Endometrial microvascular endothelial cells (primary cell): ENCODE measurements around the gene SNX6. TPM values are rescaled to one million over a fixed set of nuclear protein-coding genes. Genes with fewer than 3 reads are reported as not detected.
"Not testable (repeated sequence)": the region's sequence is repeated elsewhere in the genome, so short reads cannot be mapped to it uniquely, and the experiment has no call there.

ENCODE experiments used
- in situ Hi-C: cut with HindIII; loops from 2 replicates; pipeline ENCODE4 v1.10.0; 2017; ENCODE audit warnings: low sequenced_read_pairs, low pct_unique_long_range_greater_than_20kb; ENCODE audit errors: inconsistent ontology term
- total RNA-seq: library from RNA; depleted of rRNA; stranded (reverse); fragments of >200 nt; gene quantifications from one replicate; pipeline ENCODE4 v1.2.3, GENCODE V29; 2015; ENCODE audit errors: inconsistent ontology term

The SNX6 gene
- 298 TPM for total RNA-seq

DNA sequence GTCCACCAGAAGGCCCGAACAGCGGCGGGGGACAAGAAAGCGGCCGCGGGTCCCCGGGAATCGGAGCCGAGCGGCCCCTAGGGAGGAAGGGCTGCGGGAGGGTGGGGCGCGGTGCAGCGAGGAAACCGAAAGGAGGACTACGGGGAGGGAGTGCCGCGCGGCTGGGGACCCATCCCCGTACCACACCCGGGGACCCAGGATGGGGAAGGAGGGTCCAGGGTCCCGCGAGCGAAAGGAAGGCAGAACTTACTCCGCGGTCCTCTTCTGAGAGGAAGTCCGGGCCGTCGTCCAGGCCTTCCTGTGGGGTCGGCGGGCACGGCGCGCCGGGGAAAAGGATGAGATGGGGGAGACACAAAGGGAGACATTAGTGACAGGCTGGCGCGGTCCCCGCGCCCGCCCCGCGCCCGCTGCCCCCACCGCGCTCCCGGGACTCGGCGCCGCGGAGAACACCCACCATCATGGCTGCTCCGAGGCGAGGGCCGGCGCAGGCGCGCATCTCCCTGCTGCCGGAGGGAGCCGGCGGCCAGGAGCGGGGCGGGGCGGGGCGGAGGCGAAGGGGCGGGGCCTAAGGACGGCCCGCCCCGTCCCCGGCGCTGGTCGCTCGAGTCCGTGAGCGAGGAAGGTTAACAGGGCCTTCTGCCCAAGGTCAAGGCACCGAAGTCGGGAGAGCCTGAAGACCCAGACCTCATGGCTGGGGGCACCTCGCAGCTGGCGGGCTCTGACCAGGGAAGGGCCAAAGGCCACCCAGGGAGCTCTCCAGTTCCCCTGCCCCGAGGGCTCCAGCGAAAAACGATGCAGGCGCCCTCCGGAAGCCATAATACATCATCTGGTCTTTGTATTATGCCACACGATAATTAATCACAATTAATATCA, at the start of gene SNX6:
SNX6 (minus strand) TSS at position 492 of the 873 bp plus-strand sequence; CDS start at position 460, 32 bp downstream.
- in situ Hi-C loops: no loop called here

DNA sequence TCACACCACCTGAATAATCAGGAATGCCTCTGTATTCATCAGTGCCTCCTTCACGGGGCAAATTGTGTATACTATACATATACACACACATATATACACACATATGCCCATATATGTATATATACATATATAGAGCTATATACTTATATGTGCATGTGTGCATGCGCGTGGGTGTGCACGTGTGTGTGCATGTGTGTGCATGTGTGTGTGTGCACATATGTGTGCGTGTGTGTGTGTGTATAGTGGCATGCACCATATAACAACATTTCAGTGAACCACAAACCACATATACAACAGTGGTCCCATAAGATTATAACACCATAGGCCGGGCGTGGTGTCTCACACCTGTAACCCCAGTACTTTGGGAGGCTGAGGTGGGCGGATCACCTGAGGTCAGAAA, 48.8 kb upstream of the SNX6 start:
- in situ Hi-C loops: no loop called here

DNA sequence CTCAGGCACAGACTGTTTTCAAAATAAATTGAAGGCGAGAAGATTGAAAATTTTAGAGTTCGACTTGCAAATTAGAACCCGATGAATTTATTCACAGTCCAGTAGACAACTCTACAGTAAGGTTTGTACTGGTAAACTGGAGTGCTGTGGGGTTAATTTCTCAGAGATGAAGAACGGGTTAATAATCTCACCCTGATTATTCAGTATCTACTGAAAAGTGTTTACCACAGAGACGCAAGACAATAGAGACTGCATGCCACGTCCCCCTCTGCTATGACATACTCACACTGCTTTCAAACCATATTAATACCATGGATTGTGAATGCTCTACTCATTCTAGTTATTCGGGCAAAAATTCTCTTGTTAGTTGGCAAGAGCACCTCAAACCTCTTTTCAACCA, 48.4 kb upstream of the SNX6 start:
- in situ Hi-C loops: no loop called here

DNA sequence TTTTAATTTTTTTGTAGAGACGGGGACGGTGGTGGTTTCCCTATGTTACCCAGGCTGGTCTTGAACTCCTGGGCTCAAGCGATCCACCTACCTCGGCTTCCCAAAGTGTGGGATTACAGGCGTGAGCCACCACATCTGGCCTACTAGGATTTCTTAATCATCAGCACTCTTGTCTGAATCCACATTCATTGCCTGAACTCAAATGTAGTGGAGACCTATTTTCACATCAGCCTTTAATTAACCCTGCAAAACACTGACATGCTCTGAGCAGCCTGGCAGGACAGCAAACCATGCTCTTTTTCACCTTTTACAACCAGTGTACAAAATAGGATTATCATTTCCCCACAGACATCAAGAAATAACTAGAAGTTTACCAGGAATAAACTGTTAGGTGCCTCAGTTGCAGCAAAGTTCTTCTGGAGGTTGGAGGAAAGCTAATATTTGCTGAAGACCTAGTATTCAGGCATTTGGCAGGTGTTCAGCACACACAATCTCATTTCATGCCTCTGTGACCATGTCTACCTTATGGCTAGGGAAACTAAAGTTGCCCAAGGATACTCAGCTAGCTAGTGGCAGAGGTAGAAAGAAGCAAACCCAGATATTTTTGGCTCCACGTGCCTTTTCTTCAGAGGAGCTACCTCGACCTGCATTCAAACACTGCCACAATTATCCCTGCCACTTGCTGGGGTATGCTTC, 46.7 kb upstream of the SNX6 start:
- in situ Hi-C loops: no loop called here

DNA sequence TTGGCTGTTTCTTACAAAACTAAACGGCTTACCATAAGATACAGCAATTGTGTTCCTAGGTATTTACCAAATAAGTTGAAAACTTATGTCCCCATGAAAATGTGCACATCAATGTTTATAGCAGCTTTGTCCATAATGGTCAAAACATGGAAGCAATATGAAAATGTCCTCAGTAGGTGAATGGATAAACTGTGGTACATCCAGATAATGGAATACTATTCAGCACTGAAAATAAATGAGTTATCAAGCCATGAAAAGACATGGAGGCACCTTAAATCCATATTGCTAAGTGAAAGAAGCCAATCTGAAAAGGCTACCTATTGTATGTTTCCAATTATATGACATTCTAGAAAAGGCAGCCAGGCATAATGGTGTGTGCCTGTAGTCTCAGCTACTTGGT, 43.8 kb upstream of the SNX6 start:
- in situ Hi-C loops: no loop called here

DNA sequence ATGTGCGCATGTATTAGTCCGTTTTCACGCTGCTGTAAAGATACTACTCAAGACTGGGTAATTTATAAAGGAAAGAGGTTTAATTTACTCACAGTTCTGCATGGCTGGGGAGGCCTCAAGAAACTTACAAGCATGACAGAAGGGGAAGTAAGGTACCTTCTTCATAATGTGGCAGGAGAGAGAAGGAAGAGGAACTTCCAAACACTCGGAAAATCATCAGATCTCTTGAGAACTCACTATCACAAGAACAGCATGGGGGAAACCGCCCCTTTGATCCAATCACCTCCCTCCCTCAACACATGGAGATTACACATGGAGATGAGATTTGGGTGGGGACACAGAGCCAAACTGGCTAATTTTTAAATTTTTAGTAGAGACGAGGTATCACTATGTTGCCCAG, 41.8 kb upstream of the SNX6 start:
- in situ Hi-C loops: no loop called here

DNA sequence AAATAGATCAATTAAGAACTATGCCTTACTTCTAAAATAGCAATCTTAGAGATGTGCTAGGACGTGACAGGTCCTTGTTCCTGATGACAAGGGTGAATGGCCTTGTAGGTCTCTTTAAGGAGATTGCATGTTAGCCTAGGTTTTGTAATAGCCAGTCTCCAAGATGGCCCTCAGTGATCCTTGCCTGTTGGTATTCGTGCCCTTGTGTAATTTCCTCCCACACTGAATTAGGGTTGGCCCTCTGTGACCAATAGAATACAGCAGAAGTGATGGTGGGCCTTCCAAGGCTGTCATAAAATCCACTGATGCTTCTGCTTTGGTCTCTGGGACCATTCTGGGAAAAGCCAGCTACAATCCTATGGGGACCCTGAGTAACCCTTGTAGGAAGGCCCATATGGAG, 38.2 kb upstream of the SNX6 start:
- in situ Hi-C loops: no loop called here

DNA sequence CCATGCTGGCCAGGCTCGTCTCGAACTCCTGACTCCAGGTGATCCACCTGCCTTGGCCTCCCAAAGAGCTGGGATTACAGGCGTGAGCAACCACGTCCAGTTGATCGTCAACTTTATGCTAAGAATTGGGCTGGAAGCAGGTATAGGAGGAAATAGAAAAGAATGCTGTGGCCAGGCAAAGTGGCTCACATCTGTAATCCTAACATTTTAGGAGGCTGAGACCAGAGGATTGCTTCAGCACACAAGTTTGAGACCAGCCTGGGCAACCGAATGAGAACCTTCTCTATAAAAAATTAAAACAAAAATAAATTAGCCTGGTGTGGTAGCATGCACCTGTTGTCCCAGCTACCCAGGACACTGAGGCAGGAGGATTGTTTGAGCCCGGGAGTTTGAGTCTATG, 37.1 kb upstream of the SNX6 start:
- in situ Hi-C loops: no loop called here

DNA sequence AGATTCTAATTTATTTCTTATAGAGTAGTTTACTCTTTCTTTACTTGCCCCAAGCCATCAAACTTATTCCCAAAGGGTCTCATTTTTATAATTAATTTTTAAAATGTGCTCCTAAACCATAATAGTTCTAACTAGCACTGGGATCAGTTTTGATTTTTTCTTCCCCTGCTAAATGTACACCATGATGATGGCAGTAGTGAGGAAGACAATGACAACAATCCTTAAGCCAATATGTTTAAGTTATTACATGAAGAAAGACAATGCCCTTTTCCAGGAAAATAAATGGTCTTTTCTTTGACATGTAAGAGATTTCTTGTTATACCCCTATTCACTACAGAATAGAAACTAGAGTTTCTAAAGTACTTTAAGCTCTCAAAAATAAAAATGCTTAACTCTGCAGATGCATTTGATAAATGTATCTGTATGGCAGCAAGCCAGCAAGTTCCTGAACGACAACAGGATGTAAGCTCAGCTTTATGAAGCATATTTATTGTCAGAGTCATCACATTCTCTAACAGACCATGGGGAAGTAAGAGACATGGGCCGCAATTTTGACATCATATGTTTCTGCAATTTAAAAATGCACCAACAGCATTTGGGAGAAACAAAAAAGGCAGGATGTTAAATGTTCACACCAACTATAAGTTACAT, 36.0 kb upstream of the SNX6 start:
- in situ Hi-C loops: no loop called here

DNA sequence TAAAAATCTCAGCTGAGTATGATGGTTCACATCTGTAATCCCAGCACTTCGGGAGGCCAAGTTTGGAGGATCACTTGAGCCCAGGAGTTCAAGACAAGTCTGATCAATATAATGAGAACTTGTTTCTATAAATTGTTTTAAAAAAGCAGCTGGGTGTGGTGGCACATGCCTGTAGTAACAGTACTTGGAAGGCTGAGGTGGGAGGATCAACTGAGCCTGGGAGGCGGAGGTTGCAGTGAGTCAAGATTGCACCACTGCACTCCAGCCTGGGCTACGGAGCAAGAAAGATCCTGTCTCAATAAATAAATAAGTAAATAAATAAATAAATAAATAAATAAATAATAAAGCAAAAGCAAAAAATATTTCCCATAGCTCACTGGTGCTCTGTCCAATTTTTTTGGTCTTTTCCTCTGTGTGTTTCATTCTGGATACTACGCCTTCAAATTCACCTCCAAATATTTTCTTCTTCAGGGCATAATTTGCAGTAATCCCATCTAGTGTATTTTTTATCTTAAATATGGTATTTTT, 32.7 kb upstream of the SNX6 start:
- in situ Hi-C loops: no loop called here

DNA sequence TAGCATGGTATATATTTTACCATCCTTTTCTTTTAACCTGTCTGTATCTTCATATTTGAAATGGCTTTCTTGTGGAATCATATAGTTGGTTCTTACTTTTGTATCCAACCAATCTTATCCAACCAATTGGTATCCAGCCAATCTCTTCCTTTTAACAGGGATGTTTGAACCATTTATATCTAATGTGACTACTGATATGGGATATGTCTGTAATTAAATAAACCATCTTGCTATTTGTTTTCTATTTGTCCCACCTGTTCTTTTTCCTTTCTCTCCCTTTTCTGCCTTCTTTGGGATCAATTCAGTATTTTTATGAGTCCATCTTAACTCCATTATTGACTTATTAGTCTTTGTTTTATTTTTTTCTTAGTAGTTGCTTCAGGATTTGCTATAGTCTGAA, 30.8 kb upstream of the SNX6 start:
- in situ Hi-C loops: no loop called here

DNA sequence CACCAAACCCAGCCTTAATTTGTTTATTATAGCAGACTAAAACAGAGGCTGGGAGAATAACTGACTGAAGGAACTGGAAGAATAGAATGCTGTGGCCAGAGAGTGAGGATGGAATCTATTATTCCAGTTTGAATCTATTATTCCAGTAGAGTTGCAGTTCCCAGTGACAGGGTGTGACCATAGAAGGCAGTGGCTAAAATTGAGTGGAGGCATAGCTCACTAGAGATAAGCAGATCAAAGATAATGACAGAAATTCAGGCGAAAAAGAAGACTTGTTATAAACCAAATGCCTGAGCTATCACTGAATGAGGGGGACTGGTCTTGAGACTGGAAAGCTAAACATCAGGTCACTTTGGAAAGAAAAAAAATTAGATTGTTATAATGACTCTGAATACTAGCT, 26.0 kb upstream of the SNX6 start:
- in situ Hi-C loops: no loop called here

DNA sequence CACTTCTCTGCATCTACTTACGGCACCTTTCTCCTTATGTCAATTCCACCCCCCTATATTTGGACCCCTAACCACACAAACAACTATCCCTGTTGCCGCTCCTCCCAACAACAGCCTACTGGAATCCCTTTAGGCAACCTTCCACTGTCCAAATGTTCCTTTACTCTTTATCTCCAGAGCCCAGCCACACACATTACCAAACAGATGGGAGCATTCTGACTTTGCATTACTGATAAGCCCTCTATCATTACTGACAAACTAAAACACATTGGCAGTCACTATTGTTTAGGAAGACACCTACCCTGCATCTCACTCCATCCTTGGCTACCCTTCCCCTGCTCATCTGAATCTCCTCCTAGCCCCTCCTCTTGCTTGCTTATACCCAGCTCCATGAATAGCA, 23.1 kb upstream of the SNX6 start:
- in situ Hi-C loops: not testable (repeated sequence)

DNA sequence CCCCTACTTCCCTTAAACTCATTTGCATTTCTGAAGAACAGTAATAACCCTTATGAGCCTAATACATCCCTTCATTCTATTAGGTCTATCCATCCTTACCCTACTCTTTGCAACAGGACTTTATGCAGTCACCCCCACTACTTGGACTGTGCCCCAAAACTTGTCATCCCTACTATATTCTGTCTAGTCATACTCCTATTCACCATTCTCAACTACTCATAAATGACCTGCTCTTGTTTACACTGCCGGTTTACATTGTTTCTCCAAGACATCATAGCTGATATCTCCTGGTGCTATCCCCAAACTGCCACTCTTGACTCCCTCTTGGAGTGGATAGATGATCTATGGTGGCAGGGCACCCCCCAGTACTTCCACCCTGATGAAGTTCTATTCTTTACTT, 22.4 kb upstream of the SNX6 start:
- in situ Hi-C loops: not testable (repeated sequence)

DNA sequence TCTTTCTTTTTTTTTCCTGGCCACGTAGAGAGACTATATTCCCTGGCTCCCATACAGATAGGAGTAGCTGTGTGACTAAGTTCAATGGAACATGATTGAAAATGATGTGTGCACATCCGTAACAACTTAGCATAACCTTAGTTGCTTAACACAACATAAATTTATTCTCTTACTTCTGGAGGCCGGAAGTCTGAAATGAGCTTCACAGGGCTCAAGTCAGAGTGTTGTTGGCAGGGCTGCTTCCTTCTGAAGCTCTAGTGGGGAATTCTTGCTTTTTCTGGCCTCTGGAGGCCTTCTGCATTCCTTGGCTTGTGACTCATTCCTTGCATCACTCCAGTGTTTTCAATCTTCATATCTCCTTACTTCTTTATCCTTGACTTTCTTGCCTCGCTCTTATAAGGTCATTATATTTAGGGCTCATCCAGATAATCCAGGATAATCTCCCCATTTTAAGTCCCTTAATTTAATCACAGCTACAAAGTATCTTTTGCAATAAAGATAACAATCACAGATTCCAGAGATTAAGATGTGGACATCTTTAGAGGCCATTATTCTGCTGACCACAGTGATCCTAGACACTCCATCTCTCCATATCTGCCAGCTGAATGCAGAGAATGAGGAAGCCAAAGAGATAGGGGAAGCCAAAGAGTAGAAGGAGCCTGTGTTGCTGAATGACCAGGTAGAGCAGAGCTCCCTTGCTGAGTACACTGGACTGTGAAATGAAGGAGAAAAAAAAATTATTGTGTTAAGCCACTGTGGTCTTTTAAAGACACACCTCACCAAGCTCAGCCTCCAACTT, 21.0 kb upstream of the SNX6 start:
- in situ Hi-C loops: no loop called here

DNA sequence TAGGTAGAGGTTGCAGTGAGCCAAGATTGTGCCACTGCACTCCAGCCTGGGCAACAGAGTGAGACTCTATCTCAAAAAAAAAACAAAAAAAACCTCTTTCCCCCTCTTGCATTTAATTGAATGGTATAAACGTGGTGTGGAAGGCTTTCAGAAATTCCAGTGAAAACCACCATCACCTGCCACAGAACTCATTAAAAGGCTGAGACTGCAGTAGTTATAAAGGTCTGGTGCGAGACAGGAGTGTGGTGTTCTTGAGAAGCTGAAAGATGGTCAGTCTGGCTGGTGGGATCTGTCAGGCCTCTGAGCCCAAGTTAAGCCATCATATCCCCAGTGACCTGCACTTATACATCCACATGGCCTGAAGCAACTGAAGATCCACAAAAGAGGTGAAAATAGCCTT, 20.1 kb upstream of the SNX6 start:
- in situ Hi-C loops: not testable (repeated sequence)

DNA sequence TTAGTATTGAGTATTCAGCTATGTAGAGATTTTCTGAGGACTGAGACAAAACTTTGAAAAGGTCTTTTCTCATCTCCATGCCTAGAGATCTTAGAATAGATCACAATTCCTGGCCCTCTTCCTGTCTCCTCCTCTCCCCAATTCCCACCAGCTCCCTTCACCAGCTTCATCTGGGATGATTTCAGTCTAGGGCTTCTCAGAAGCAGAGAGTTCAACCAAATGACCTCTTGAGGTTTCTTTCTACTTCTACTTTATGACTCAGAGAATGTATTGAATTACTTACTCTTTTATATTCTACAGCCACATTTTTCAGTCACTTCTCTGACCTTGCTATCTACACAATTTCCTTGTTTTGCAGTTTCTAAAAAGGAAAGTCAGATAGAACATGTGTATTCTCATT, 19.4 kb upstream of the SNX6 start:
- in situ Hi-C loops: no loop called here

DNA sequence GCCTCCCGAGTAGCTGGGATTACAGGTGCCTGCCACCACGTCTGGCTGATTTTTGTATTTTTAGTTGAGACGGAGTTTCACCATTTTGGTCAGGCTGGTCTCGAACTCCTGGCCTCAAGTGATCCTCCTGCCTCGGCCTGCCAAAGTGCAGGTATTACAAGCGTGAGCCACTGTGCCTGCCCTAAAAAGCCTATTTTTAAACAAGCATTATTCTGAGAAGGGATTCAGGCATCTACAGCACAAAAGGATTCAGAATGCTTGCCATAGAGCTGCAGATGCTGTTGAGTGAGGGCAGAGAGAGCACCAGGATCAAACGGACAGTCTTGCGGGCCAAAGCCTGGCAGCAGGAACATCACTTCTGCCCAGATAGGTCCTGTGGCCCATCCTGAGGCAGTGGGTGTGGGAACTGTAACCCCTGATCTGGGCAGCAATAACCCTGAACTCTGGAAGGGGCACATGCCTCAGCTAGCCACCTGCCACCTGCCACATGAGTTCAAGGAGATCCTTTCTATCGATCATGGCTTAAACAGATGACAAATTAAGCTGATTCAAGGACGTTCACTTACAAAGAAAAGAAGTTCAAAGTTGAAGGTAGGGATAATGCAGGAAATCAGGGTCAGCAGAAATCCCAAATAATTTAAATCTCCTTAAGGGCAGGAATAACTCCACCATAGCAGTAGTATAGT, 16.8 kb upstream of the SNX6 start:
- in situ Hi-C loops: no loop called here
